Neural cell (in vitro differentiated cells): ENCODE measurements around the gene MYOCD. TPM values are rescaled to one million over a fixed set of nuclear protein-coding genes. Genes with fewer than 3 reads are reported as not detected.

Experiments used
- H2AFZ ChIP-seq: fragments of 200-600, 300-800 bp; sonication (generic), shearing (Covaris generic); 2 replicates; pipeline ENCODE4 v1.6.0; 2014; ENCODE audit warnings: low read depth, mild to moderate bottlenecking, antibody characterized with exemption, low read length, moderate library complexity
- H3F3A ChIP-seq: fragments of 200-600 bp; shearing (Covaris generic); 2 replicates; pipeline ENCODE4 v1.6.1; 2016; ENCODE audit warnings: mild to moderate bottlenecking, moderate library complexity, mixed read lengths, antibody characterized with exemption, low read length; ENCODE audit not compliant: insufficient read depth, poor library complexity, severe bottlenecking
- H3K27ac ChIP-seq: fragments of 200-600, 300-800 bp; sonication (generic), shearing (Covaris generic); 2 replicates; pipeline ENCODE4 v1.5.1; 2014; ENCODE audit warnings: mild to moderate bottlenecking, low read length, moderate library complexity
- H3K27me3 ChIP-seq: fragments of 300-800, 200-600 bp; sonication (generic), shearing (Covaris generic); 2 replicates; pipeline ENCODE4 v1.6.0; 2014; ENCODE audit warnings: mild to moderate bottlenecking, low read depth, low read length, moderate library complexity; ENCODE audit not compliant: insufficient read depth
- H3K36me3 ChIP-seq: fragments of 300-800, 200-600 bp; sonication (generic), shearing (Covaris generic); 2 replicates; pipeline ENCODE4 v1.5.1; 2014; ENCODE audit warnings: mild to moderate bottlenecking, antibody characterized with exemption, low read length, moderate library complexity; ENCODE audit not compliant: insufficient read depth
- H3K4me2 ChIP-seq: fragments of 300-800, 200-600 bp; sonication (generic), shearing (Covaris generic); 2 replicates; pipeline ENCODE4 v1.6.0; 2014; ENCODE audit warnings: mild to moderate bottlenecking, low read length
- H3K4me3 ChIP-seq: fragments of 300-800, 200-600 bp; sonication (generic), shearing (Covaris generic); 2 replicates; pipeline ENCODE4 v1.5.1; 2014; ENCODE audit warnings: mild to moderate bottlenecking, low read length, moderate library complexity
- H3K79me2 ChIP-seq: fragments of 200-600 bp; shearing (Covaris generic); replicated peaks from 2 replicates; pipeline ENCODE4 v1.6.0; 2014; ENCODE audit warnings: mild to moderate bottlenecking, low read length, moderate library complexity; ENCODE audit not compliant: insufficient read depth
- H3K9ac ChIP-seq: fragments of 300-800, 200-600 bp; sonication (generic), shearing (Covaris generic); 2 replicates; pipeline ENCODE4 v1.6.1; 2016; ENCODE audit warnings: mild to moderate bottlenecking, low read length, mixed read lengths
- H3K9me2 ChIP-seq: fragments of 200-600 bp; shearing (Covaris generic); 2 replicates; pipeline ENCODE4 v1.6.1; 2016; ENCODE audit warnings: mild to moderate bottlenecking, low read length, mixed read lengths; ENCODE audit not compliant: insufficient read depth
- H3K9me3 ChIP-seq: fragments of 200-600, 300-800 bp; sonication (generic), shearing (Covaris generic); 2 replicates; pipeline ENCODE4 v1.6.1; 2016; ENCODE audit warnings: mild to moderate bottlenecking, mixed run types, low read length, moderate library complexity, mixed read lengths
- H4K20me1 ChIP-seq: fragments of 200-600 bp; shearing (Covaris generic); 2 replicates; pipeline ENCODE4 v1.6.1; 2016; ENCODE audit warnings: mild to moderate bottlenecking, mixed run types; ENCODE audit not compliant: insufficient read depth
- CTCF ChIP-seq: fragments of 450-650 bp; IDR thresholded peaks from 2 replicates; pipeline ENCODE4 v1.5.1; 2014; ENCODE audit warnings: antibody characterized with exemption, mild to moderate bottlenecking, moderate library complexity; ENCODE audit not compliant: poor library complexity, severe bottlenecking
- EP300 ChIP-seq: fragments of 450-650 bp; conservative IDR thresholded peaks from 2 replicates; pipeline ENCODE4 v1.6.1; 2014; ENCODE audit warnings: antibody characterized with exemption, mild to moderate bottlenecking, moderate library complexity; ENCODE audit not compliant: poor library complexity, severe bottlenecking
- EZH2 ChIP-seq: fragments of 200-600, 300-800 bp; shearing (Covaris generic), sonication (generic); IDR thresholded peaks from 2 replicates; pipeline ENCODE4 v1.6.1; 2014; ENCODE audit warnings: antibody characterized with exemption, low read length, borderline replicate concordance, mild to moderate bottlenecking; ENCODE audit not compliant: insufficient read depth, poor library complexity, severe bottlenecking
- MXI1 ChIP-seq: fragments of 450-650 bp; conservative IDR thresholded peaks from 2 replicates; pipeline ENCODE4 v1.6.1; 2014; ENCODE audit warnings: antibody characterized with exemption, mild to moderate bottlenecking; ENCODE audit not compliant: poor library complexity, severe bottlenecking
- POLR2AphosphoS5 ChIP-seq: IDR thresholded peaks from 2 replicates; pipeline ENCODE4 v1.6.1; 2012
- RAD21 ChIP-seq: fragments of 450-650 bp; conservative IDR thresholded peaks from 2 replicates; pipeline ENCODE4 v1.6.1; 2014; ENCODE audit warnings: antibody characterized with exemption, mild to moderate bottlenecking, moderate library complexity
- SMC3 ChIP-seq: fragments of 450-650 bp; conservative IDR thresholded peaks from 2 replicates; pipeline ENCODE4 v1.6.1; 2014; ENCODE audit warnings: antibody characterized with exemption, mild to moderate bottlenecking, moderate library complexity; ENCODE audit not compliant: poor library complexity
- TAF1 ChIP-seq: IDR thresholded peaks from 2 replicates; pipeline ENCODE4 v1.6.1; 2012; ENCODE audit warnings: low read depth
- polyA plus RNA-seq: library from polyadenylated mRNA; depleted of rRNA; stranded (reverse); fragments of >200 nt; gene quantifications from 2 replicates; pipeline ENCODE4 v1.2.3, GENCODE V29; 2014
- TF ChIP-seq, protein P1 (sequence below): IDR thresholded peaks from 2 replicates; pipeline ENCODE4 v1.6.1; 2012; ENCODE audit warnings: borderline replicate concordance

The MYOCD gene
- polyA plus RNA-seq, 1 donor from 2014 or later, result not detected

DNA sequence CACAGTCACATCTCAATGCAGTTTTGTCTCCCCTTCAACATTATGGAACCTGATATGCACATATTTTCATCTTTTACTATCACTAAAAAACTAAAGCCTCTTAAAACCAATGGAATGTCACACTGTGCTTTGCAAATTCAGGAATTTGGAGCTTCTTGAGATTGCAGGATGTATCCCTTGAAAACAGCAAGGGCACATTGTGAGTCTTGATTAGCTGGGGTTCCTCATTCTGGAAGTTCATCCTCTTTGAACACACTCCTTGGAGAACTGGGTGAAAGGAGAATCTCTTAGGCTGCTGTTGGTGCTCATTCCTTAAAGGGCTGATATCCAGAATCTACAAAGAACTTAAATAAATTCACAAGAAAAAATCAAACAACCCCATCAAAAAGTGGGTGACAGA is 21.1 kb upstream of the MYOCD start:
- TF ChIP-seq POLR2AphosphoS5, result no peak
- TF ChIP-seq EZH2, result no peak
- TF ChIP-seq, protein P1, sequence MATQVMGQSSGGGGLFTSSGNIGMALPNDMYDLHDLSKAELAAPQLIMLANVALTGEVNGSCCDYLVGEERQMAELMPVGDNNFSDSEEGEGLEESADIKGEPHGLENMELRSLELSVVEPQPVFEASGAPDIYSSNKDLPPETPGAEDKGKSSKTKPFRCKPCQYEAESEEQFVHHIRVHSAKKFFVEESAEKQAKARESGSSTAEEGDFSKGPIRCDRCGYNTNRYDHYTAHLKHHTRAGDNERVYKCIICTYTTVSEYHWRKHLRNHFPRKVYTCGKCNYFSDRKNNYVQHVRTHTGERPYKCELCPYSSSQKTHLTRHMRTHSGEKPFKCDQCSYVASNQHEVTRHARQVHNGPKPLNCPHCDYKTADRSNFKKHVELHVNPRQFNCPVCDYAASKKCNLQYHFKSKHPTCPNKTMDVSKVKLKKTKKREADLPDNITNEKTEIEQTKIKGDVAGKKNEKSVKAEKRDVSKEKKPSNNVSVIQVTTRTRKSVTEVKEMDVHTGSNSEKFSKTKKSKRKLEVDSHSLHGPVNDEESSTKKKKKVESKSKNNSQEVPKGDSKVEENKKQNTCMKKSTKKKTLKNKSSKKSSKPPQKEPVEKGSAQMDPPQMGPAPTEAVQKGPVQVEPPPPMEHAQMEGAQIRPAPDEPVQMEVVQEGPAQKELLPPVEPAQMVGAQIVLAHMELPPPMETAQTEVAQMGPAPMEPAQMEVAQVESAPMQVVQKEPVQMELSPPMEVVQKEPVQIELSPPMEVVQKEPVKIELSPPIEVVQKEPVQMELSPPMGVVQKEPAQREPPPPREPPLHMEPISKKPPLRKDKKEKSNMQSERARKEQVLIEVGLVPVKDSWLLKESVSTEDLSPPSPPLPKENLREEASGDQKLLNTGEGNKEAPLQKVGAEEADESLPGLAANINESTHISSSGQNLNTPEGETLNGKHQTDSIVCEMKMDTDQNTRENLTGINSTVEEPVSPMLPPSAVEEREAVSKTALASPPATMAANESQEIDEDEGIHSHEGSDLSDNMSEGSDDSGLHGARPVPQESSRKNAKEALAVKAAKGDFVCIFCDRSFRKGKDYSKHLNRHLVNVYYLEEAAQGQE, result no peak
- Histone ChIP-seq H3K9ac (no peak overlapping the region), H3F3A (no peaks in the 10 kb centered on the region), H2AFZ (no peak overlapping the region), H3K27ac (no peak overlapping the region), H3K36me3 (no peaks in the 10 kb centered on the region), H4K20me1 (no peaks in the 10 kb centered on the region), H3K9me3 (no peaks in the 10 kb centered on the region), H3K79me2 (no peaks in the 10 kb centered on the region), H3K9me2 (no peaks in the 10 kb centered on the region), H3K4me3 (no peak overlapping the region), H3K4me2 (no peak overlapping the region), H3K27me3 (no peaks in the 10 kb centered on the region)

GRCh38 chr17:12646761-12647422 is 18.8 kb upstream of the MYOCD start:
- no peaks in the 10 kb centered on the region for H3K79me2 ChIP-seq
- no peaks in the 10 kb centered on the region for H3K9me3 ChIP-seq
- H2AFZ ChIP-seq, result no peak overlapping the region
- no peak overlapping the region for H3K9ac ChIP-seq
- H3K4me3 ChIP-seq, result no peak overlapping the region
- TF ChIP-seq MXI1 (no peak), EZH2 (no peak), POLR2AphosphoS5 (no peak), RAD21 (no peak), TAF1 (no peak), EP300 (no peak), CTCF (no peak), SMC3 (no peak)
- TF ChIP-seq, protein P1, result no peak
- no peaks in the 10 kb centered on the region for H3F3A ChIP-seq
- no peaks in the 10 kb centered on the region for H4K20me1 ChIP-seq
- H3K9me2 ChIP-seq, result no peaks in the 10 kb centered on the region
- no peaks in the 10 kb centered on the region for H3K27me3 ChIP-seq
- no peak overlapping the region for H3K4me2 ChIP-seq
- H3K27ac ChIP-seq, result no peak overlapping the region
- no peaks in the 10 kb centered on the region for H3K36me3 ChIP-seq
